ENCODE data around the gene TMEM33.

The TMEM33 gene

GRCh38 chr4:42008011-42008786 lies 73.0 kb downstream of the TMEM33 start:
- DNase-seq = no peak

Data from CD4-positive, alpha-beta T cell treated with Interleukin-12 subunit alpha and Interleukin-12 subunit beta, for 1 hour (primary cell).